Pulmonary artery endothelial cell (primary cell): Measurements from ENCODE around the gene ATP6V0D1. TPM values are rescaled to one million over a fixed set of nuclear protein-coding genes. Genes with fewer than 3 reads are reported as not detected.

Source experiments
- DNase-seq: peaks from one replicate; pipeline ENCODE4 v3.0.0-alpha.2; 2011; ENCODE audit warnings: low read depth, low spot score
- total RNA-seq: library from RNA; depleted of rRNA; stranded (reverse); fragments of >200 nt; gene quantifications from 2 replicates; pipeline ENCODE4 v1.2.3, GENCODE V29; 2014

The ATP6V0D1 gene
- total RNA-seq, 1 donor from 2014 or later = 82.2 TPM

DNA sequence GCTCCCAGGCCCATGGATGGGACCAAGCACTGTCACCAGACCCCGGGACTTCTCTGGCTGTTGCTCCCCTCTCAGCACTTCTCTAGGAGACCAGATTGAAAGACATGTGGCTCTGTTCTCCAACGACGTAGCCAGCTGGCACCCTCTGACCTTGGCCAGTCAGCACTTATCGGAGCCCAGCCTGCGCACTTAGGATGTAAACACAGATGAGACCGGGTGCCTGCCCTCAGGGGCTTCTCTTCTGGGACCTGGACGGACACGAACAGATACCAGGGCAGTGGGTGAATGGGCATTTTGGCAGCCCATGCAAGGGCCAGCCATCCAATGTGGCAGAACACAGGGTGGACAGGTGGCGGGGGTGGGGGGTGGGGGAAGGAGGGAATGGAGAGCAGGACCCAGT, 71.3 kb downstream of the ATP6V0D1 start:
- DNase-seq = no peak

DNA sequence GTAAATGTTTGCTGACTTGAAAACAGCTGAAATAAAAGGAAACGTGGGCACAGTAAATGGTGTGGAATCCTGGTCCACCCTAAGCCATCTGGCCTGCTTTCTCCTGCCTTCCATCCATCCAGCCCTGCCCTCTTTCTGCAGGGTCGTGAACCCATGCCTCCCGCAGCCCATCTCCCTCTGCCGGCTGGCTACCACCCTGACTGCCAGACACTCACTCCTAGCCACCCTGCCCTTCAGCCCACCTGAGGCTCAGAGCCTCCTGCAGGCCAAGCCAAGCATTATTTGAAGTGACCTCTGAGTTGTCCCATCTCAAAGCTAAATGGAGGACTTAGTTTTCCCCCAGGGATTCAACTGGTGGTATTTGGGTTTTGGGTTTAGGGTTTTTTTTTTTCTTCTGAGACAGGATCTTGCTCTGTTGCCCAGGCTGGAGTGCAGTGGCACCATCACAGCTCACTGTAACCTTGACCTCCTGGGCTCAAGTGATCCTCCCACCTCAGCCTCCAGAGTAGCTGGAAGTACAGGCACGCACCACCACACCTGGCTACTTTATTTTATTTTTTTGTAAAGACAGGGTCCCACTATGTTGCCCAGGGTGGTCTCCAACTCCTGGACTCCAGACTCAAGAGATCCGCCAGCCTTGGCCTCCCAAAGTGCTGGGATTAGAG, 73.0 kb downstream of the ATP6V0D1 start:
- DNase-seq = no peak

DNA sequence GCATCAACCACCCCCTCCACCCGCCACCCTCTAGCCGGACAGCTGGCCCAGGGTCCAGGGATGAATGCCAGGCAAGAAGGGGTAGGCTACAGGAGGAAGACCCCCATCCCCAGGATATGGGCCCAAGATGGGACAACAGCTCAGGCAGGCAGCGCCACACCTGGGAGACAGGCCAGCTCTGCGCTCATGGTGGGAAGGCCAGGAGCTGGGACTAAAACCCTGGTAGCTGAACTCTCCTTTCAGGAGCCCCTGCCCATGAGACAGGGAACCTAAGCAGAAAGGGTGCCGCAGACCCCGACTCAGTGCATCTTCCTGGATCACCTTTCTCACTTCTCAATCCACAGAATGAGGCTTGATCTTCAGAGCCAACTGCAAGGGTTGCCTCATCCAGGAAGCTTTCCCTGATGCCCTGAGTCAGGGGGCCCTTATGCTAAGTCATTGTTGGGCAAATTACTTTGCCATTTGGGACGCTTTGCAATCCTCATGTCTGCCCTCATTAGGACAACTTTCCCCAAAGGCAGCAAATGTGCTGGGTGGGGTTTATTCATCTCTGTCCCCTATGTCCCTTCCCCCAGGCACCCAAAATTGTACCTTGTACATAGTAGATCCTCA, 73.7 kb downstream of the ATP6V0D1 start:
- no peak for DNase-seq

DNA sequence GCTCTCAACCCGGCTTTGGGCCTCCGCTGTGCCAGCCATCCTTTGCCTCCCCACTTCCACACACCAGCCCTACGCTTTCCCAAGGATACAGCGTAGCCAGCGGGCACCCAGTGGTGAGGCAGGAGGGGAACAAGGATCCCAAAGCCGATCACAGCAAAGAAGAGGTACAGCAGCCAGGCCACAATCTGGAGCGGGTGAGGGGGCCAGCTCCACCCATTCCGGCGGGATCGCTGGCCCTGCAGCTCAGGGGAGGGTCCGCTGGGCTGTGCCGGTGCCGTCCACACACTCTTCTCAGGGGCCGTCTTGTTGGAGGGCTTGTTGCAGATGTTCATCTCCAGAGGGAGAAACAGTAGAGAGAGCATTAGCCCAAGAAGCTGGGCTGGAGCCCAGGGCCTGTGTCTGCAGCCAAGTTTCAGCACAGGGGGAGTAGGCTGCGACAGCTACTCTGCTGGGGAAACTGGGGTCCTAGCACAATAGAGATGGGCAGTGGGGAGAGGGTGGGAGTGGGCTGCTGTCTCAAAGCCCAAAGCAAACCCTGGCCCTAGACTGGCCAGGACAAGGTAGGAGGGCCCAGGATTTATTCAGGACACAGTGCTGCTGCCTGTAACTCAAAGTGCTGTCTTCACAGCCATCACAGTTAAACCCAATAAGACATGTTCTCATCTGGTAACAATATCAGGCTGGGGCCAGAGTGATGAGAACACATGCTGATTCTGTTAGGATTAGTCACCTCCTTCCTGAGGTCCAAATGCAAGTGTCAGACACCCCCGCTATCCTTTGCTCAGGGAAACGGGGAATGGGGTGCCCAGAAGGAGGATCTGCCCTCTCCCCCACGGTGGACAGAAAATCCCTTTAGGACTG, 74.6 kb downstream of the ATP6V0D1 start:
- DNase-seq = no peak

DNA sequence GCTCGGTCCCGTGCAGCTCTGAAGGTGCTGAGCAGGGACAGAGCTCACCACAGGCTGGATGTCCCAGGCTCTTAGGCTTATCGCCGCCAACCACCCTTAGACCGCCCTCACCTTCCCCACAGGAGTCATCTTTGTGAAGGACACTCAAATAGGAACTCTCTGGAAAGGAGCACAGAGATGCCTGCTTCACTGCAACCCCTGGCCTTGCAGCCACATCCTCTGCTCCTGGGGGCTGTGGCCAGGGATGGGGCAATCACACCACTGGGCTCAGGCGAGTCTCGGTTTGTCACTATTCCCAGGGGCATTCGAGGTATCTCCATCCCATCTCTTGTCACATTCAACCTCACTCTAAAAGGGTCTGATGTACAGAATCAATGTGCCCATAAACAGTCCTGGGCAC, 75.6 kb downstream of the ATP6V0D1 start:
- no peak for DNase-seq

DNA sequence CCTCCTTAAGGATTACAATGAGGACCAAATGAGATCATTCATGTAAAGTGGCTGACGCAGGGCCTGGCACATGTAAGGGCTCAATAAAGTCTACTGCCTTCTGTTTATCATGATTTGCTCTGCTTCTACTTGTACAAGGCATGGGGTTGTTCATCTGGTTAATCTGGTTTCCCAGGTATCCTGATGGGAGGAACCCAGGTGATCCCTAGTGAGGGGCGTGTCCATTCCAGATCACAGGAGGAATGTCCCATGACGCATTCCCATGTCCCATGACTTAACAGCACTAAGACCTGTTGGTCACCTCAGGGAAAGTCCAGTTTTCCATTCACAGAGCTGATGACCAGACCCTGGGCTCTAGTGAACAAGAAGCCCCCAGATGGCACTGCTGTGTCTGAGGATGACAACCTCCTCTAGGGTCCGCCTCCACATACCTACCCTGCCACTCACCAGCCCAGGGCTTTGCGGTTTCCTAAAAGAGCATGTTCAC, 76.2 kb downstream of the ATP6V0D1 start:
- no peak for DNase-seq

DNA sequence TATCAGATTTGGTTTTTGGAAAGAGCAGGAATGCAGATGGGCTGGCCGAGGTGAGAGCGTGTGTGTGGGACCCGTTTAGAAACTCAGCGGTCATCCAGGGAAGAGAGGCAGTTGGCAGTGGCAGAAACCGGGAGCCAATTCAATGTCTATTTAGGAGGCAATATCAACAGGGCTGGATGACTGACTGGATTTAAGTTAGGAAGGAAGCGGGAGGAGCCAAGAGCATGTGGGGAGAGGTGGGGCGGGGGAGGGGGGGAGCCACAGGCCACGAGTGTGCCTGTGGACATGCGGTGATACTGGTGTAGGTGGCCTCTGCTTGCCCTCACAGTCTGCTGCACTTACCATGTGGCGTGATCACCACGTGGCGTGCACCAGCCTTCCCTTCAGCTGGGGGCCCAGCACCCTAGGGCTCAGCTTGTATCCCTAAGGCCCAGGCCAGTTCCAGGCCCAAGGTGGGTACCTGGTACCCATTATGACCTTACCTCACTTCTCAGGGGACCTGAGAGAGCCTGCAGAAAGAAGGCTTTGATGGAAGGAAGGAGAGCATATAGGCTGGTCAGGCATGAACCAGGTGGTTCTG, 76.9 kb downstream of the ATP6V0D1 start:
- DNase-seq = no peak

DNA sequence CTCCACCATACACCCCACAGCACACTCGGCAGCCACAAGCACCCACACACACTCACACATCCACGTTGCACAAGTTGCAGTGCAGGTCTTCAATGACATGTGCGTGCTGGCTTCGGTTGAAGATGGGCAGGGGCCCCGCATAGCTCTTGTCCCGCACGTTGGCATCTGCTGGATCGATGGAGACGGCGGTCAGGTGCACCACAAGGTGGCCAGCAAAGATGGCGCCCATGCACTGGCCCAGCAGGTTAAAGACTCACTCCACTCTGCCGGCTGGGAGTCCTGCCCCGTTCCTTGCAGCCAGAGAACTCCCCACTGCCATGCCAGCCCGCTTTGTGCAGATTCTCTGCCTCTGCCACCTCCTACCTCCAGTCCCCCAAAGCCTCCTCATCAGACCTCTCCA, 80.1 kb downstream of the ATP6V0D1 start:
- no peak for DNase-seq

DNA sequence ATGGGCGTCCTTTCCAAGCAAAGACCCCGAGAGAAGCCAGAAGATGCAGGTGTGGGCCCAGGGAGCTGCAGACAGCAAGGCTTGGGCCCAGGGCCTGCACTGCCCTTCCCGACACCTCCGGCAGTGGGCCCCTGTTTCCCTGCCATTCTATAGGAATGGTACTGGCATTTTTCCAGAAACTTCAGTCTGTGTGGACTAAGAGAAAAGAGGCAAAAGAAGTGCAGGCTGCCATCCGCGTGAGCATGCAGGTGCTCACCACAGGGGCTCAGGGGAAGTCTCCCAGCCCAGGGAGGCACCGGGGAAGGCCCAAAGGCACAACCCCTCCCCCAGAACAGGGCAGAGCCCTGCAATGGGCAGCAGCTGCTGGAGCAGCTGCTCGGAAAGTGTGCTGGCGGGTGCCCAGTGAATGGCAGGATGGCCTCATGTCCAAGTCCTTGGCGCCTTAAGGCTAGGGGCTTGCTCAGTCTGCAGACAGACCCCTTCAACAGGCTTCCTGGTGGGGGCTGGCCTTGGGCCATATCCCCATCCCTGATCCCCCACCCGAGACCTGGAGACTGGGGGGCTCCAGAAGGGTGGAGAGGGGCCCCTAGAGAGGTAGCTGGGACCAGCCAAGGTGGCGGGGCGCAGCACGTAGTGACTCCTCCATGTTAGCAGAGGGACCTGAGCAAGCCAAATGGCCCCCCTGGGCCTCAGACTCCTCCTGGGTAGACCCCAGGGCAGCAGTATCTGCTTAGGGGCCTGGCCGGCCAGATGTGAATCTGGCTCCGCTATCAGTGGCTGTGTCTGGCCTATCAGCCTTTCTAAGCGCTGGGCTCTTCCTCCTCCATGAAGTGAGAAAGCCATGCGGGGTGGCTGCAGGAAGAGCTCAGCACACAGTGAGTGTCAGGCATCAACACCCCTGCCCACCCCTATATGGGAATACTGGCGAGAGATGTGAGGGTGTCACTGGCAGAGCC, 80.9 kb downstream of the ATP6V0D1 start:
- no peak for DNase-seq

DNA sequence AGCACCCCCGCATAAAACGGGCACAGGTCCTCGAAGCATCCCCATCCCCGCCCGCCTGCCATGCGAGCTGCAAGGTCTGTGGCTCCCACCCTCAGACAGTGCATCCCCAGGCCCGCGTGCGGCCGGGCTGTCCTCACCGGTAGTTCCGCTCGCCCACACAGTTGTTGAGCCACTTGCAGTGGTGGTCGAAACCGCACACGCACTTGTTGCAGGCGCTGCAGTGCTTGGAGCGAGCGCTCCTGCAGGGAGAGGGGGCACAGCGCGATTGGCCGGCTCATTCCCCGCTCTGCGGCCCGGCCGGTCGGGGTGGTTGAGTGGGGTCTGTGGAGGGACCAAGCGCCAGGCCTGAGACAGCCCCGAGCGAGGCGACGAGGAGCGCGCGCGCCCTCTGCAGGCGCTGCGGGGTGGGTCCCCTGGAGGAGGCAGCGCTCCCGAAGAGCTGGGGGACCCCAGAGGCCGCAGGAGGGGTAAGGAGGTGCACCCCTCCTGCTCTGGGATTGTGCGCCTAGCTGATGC, 81.7 kb downstream of the ATP6V0D1 start:
- DNase-seq = no peak

DNA sequence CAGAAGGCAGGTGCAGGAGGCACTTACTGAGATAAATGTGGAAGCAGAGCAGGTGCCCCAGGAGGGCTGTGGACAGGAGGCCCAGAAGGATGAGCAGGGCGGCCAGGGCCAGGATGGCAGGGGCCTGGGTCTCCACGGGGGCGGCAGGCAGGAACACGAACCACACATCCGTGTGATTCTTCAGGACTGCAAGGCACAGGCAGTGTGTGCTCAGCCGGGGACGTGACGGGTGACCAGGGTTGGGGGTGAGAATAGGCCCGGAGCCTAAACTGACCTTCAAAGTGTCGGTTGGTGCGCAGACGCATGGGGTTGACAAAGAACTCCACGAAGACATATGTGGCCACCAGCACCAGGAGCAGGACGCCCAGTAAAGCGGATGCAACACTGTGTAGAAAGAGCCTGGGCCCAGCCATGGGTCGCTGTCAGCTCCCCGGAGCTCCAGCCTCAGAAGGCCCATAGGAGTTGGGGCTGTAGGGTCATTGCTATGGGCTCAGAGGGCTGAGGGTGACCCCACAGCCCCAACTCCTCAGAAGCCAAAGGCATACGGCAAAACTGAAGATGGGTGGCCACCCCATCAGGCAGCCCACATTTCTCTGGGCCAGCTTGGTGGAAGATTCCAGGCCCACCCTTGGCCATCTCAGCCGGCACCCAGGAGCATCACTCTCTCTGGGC, 82.3 kb downstream of the ATP6V0D1 start:
- no peak for DNase-seq

DNA sequence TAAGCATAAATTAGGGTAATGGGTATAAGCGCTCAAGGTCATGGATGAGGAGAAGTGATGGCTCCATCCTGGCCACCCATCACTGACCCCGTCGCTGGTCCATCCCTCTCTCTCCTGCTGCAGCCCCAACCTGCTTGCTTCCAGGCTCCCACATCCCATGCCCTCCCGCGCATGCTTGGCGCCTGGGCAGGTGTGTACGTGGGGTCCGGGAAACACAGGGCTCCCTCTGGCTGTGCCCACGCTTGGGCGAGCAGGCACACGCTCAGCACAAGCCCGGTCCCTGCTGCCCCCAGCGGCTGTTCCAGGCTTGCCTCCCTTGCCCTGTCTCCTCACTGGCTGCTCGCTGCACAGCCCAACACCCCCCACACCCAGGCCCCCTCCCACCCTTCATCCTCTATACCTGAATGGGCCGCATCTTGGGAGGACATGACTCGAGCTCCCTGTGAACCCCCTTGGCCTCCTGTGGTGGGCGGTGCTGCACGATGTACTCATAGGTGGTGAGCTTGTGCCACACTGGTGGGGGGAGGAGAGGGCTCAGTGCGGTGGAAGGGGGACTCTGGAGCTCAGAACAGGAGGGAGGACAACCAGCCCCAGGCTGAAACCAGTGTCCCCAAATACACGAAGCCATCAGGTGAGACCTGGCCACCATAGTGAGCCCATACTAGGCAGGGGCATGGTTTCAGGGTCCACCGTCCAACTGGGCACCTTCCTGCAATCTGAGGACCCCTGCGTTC, 83.0 kb downstream of the ATP6V0D1 start:
- DNase-seq = no peak

DNA sequence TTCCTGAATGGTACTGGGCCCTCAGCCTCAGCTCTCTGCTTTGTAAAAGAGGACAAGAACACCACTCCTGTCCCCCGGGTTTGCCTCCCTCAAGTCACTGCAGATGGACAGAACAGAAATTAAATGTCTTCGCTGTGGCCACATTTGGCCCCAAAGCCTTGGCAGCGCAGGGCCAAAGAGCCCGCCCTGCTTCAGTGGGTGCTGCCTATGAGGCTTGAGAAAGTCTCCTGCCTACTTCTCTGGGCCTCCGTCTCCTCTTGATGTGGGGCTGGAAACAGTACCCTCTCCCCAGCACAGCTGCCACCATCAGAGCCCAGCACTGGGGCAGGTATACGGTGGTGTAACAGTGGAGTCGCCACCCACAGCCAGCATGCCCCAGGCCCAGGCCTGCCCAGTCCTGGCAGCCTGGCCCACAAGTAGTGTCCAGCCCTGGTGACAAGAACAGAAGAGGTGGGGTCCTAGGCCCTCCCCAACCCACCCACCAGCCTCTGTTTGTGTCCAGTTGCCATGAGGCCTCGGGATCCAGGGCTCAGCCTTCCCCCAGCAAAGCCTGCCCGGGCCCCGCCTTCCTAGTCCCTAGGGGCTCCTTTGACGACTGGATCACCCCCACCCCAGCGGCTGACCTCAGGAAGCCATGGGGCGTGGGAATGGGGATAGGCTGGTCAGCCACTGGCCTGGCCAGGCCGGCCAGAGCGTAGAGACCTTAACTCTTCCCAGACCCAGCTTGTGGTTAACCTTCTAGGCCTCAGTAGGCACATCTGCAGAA, 83.7 kb downstream of the ATP6V0D1 start:
- DNase-seq = no peak

DNA sequence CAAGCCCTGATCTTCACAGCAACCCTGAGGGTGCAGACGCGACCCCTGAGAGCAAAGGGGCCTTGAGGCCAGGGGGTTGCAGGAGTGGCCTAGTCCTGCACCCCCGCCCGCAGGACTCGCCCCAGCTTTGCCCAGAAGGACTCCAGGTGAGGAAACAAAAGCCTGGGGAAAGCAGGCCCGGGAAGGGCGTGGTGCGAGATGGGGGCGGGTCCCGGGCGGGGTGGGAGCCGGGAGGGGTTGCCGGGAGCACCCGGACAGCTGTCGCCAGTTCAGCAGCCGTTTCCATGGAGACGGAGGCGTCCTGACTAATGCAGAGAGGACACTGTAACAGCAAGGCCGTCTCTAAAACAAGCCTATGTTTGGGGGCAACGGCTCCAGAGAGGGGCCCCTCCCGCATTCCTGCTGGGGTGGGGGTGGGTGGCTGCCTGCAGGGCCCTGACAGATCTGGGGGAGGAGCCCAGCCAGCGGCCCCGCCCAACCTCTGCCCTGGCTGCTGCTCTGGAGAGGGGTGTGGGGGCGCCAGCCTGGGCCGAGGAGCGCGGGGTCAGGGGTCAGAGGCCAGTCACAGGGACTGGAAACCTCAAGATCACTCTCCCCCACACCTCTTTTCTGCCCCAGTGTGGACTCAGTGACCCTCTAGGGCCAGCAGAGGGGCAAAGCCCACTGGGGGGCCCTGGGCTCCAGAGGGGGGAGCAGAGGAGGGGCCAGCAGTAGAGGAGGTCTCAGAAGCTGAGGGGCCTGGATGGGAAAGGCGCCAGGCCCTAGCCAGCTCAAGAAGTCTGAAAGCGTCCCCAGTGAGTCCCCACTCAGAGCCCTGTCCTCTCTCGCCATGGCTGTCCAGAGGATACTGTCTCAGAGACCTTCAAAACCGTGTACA, 84.6 kb downstream of the ATP6V0D1 start:
- no peak for DNase-seq

DNA sequence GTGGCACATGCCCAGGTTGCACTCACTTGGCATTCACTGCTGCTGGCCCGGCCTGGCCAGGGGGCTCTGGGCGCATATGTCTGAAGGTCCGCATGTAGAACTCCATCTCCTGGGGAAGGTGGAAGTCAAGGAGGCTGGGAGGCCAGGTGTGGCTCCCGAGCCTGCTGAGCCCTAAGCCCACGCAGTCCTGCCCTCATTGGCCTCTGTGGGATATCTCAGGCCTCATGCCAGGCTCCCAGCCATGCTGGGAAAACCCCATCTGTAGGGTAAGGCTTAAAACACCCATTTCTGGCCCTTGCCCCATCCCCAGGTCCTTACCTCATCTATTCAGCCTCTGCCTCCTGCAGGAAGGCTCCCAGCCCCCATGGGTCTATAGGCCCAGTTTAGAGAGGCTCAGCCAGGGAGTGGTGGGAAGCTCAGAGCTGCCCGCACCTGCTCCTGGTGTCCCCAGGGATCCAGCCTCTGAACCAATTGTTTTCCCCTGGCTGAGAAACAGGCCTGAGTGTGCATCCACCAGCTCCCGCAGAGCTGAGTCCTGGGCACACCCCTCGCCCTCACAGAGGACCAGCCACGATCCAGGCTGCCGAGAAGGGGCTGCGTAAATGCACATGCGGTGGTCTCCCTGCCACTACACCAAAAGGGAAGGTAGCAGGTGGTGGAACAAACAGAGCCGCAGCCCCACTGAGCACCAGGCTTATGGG, 85.3 kb downstream of the ATP6V0D1 start:
- DNase-seq = no peak

DNA sequence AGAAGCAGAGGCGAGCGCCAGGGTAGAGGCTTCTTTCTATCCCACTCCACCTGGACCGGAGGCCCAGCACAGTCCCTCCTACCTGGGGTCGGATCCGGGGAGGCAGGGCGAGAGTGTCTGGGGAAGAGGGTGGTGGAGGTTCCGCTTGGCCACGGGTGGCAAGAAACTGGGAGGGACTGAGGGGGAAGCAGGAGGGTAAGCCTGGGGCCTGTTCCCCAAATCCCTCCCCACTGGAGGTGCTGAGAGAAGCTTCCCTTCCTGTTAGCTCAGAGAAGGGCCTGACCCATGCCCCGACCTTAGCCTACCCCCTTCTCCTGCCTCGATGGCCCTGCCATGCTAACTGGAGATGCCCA, 85.9 kb downstream of the ATP6V0D1 start:
- no peak for DNase-seq
